ENCODE data around the gene ADISSP. TPM values are rescaled to one million over a fixed set of nuclear protein-coding genes. Genes with fewer than 3 reads are reported as not detected.

ADISSP gene
- total and polyA plus RNA-seq, 2 donors (not counting 3 experiments of a cell fraction or from before 2014, with no cell fraction given), result 55.0 to 67.5 TPM

DNA sequence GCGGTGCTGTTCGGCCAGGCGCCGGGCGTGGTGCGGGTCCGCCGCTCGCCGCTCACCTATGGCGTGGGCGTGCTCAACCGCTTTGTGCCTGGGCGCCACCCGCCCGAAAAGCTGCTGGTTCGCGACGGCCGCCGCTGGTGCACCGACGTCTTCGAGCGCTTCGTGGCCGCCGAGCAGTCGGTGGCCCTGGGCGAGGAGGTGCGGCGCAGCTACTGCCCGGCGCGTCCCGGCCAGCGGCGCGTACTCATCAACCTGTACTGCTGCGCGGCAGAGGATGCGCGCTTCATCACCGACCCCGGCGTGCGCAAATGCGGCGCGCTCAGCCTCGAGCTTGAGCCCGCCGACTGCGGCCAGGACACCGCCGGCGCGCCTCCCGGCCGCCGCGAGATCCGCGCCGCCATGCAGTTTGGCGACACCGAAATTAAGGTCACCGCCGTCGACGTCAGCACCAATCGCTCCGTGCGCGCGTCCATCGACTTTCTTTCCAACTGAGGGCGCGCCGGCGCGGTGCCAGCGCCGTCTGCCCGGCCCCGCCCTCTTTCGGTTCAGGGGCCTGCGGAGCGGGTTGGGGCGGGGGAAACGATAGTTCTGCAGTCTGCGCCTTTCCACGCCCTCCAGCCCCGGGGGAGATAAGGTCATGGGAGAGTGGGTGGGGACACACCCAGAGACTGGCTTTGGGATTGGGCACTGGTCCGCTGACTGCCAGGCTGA is 15.7 kb downstream of the ADISSP start:
- dilution Hi-C loops (cut with MboI; ENCODE audit: extremely low pct_ligation_motif_present, low sequenced_read_pairs), result no loop called here
- H3K9ac ChIP-seq (replicated peaks; ENCODE audit: extremely low read depth, insufficient read depth, low read length), result no peak overlapping the region
- H4K20me1 ChIP-seq (replicated peaks; ENCODE audit: control insufficient read depth, extremely low read depth, insufficient read depth, low read length), result no peaks in the 10 kb centered on the region
- intact Hi-C loops (cut with micrococcal nuclease), result loop anchor here (5.0 kb wide), 1 partner anchor 75 kb away; no protein-coding TSS in a partner anchor
- peaks cover 0 to 10% of the 10 kb centered on the region in 2 experiments for H3K36me3 ChIP-seq (ENCODE audit: control insufficient read depth in 2 of 2, extremely low read depth in 1 of 2, insufficient read depth in 2 of 2, low read length in 2 of 2)
- no peaks in the 10 kb centered on the region for H3K4me1 ChIP-seq (ENCODE audit: control insufficient read depth, extremely low read depth, insufficient read depth, low read length)
- TF ChIP-seq FOS (IDR thresholded peaks at IDR 0.05; ENCODE audit: borderline replicate concordance, insufficient read depth, low read length) (no peak), POLR2A (IDR thresholded peaks at IDR 0.05; ENCODE audit: low read depth, low read length) (no peak), MYC (IDR thresholded peaks at IDR 0.05; ENCODE audit: low read depth, low read length) (no peak), EZH2 (IDR thresholded peaks at IDR 0.05; ENCODE audit: borderline replicate concordance, low read depth, low read length, severe bottlenecking) (no peak)
- TF ChIP-seq, protein P1, sequence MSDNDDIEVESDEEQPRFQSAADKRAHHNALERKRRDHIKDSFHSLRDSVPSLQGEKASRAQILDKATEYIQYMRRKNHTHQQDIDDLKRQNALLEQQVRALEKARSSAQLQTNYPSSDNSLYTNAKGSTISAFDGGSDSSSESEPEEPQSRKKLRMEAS (IDR thresholded peaks at IDR 0.05; ENCODE audit: insufficient read depth, insufficient read length), result no peak
- no peak overlapping the region for H3K4me2 ChIP-seq (ENCODE audit: insufficient read depth, low read length)
- DNase-seq (ENCODE audit: low read depth, low spot score) (no peak), FAIRE-seq (no peak)
- no peaks in the 10 kb centered on the region for H3K27me3 ChIP-seq (ENCODE audit: control insufficient read depth in 2 of 2, insufficient read depth in 2 of 2, low read length in 2 of 2)
- H3K79me2 ChIP-seq (ENCODE audit: control insufficient read depth, insufficient read depth, low read length), result no peaks in the 10 kb centered on the region
- ChIA-PET CTCF (interaction anchor here (0.9 to 5.7 kb wide), 20 partner anchors 12 to 334 kb away, joined by 3 to 76 read pairs (median 7); partner anchors contain the start of genes ADISSP, CENPB and SPEF1), POLR2A (no interaction called here)
- H3K9me1 ChIP-seq (replicated peaks; ENCODE audit: control insufficient read depth, extremely low read depth, insufficient read depth, low read length), result no peaks in the 10 kb centered on the region
- H3K27ac ChIP-seq (ENCODE audit: insufficient read depth, low read depth, low read length), result no peak overlapping the region
- H3K4me3 ChIP-seq (replicated peaks in 1 of 3; ENCODE audit: insufficient read depth in 1 of 3, low read depth in 1 of 3, low read length in 3 of 3), result no peak overlapping the region
- no peaks in the 10 kb centered on the region for H3K9me3 ChIP-seq (replicated peaks; ENCODE audit: control insufficient read depth, insufficient read depth, low read length)
- no peak overlapping the region for H2AFZ ChIP-seq (ENCODE audit: low read depth, low read length)
- no TSS peak for BruUV-seq (replicated peaks)

DNA sequence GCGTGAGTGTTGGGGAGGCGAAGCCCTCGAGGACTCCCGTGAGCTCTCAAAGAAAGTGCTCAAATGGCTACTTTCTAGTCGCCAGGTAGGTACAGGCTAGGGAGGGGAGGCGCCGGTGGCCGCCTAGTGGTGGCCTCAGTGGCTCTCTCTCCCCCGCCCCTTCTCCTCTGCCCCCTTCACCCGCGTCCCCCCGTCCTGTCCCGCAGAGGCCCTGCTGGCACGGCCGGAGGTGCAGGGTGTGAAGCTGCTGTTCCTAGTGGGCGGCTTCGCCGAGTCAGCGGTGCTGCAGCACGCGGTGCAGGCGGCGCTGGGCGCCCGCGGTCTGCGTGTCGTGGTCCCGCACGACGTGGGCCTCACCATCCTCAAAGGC is 16.3 kb downstream of the ADISSP start:
- Histone ChIP-seq H3K79me2 (ENCODE audit: control insufficient read depth, insufficient read depth, low read length) (no peaks in the 10 kb centered on the region), H3K4me3 (replicated peaks in 1 of 3; ENCODE audit: insufficient read depth in 1 of 3, low read depth in 1 of 3, low read length in 3 of 3) (no peak overlapping the region), H3K9me3 (replicated peaks; ENCODE audit: control insufficient read depth, insufficient read depth, low read length) (no peaks in the 10 kb centered on the region), H3K36me3 (ENCODE audit: control insufficient read depth in 2 of 2, extremely low read depth in 1 of 2, insufficient read depth in 2 of 2, low read length in 2 of 2) (peaks cover 0 to 10% of the 10 kb centered on the region in 2 experiments), H3K27me3 (ENCODE audit: control insufficient read depth in 2 of 2, insufficient read depth in 2 of 2, low read length in 2 of 2) (no peaks in the 10 kb centered on the region), H3K9ac (replicated peaks; ENCODE audit: extremely low read depth, insufficient read depth, low read length) (no peak overlapping the region), H2AFZ (ENCODE audit: low read depth, low read length) (no peak overlapping the region), H4K20me1 (replicated peaks; ENCODE audit: control insufficient read depth, extremely low read depth, insufficient read depth, low read length) (no peaks in the 10 kb centered on the region), H3K9me1 (replicated peaks; ENCODE audit: control insufficient read depth, extremely low read depth, insufficient read depth, low read length) (no peaks in the 10 kb centered on the region), H3K27ac (ENCODE audit: insufficient read depth, low read depth, low read length) (no peak overlapping the region), H3K4me2 (ENCODE audit: insufficient read depth, low read length) (no peak overlapping the region), H3K4me1 (ENCODE audit: control insufficient read depth, extremely low read depth, insufficient read depth, low read length) (no peaks in the 10 kb centered on the region)
- no TSS peak for BruUV-seq (replicated peaks)
- dilution Hi-C loops (cut with MboI; ENCODE audit: extremely low pct_ligation_motif_present, low sequenced_read_pairs), result no loop called here
- POLR2A ChIA-PET, result no interaction called here
- CTCF ChIA-PET, result interaction anchor here (1.1 to 5.6 kb wide), 5 partner anchors 16 to 35 kb away, joined by 3 to 75 read pairs (median 5); partner anchors contain the start of genes ADISSP and CENPB
- TF ChIP-seq MYC (IDR thresholded peaks at IDR 0.05; ENCODE audit: low read depth, low read length) (no peak), GATA2 (IDR thresholded peaks at IDR 0.05; ENCODE audit: insufficient read depth, insufficient read length, low read depth, low read length) (no peak), JUN (IDR thresholded peaks at IDR 0.05; ENCODE audit: borderline replicate concordance, insufficient read depth, insufficient read length, low read depth) (no peak), POLR2AphosphoS5 (IDR thresholded peaks at IDR 0.05; ENCODE audit: insufficient read depth, low read depth, low read length) (no peak), FOS (IDR thresholded peaks at IDR 0.05; ENCODE audit: borderline replicate concordance, insufficient read depth, low read length) (no peak)
- TF ChIP-seq, protein P2, sequence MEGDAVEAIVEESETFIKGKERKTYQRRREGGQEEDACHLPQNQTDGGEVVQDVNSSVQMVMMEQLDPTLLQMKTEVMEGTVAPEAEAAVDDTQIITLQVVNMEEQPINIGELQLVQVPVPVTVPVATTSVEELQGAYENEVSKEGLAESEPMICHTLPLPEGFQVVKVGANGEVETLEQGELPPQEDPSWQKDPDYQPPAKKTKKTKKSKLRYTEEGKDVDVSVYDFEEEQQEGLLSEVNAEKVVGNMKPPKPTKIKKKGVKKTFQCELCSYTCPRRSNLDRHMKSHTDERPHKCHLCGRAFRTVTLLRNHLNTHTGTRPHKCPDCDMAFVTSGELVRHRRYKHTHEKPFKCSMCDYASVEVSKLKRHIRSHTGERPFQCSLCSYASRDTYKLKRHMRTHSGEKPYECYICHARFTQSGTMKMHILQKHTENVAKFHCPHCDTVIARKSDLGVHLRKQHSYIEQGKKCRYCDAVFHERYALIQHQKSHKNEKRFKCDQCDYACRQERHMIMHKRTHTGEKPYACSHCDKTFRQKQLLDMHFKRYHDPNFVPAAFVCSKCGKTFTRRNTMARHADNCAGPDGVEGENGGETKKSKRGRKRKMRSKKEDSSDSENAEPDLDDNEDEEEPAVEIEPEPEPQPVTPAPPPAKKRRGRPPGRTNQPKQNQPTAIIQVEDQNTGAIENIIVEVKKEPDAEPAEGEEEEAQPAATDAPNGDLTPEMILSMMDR (IDR thresholded peaks at IDR 0.05; ENCODE audit: extremely low read depth in 1 of 2, insufficient read depth in 1 of 2, low read depth in 1 of 2, low read length in 2 of 2), result peak in 1 of 2 donors; percentile 2
- TF ChIP-seq, protein P1 (IDR thresholded peaks at IDR 0.05; ENCODE audit: insufficient read depth, insufficient read length), result no peak
- DNase-seq (ENCODE audit: low read depth, low spot score) (no peak), FAIRE-seq (no peak)
- intact Hi-C loops (cut with micrococcal nuclease), result loop anchor here (5.0 kb wide), 1 partner anchor 74 kb away; no protein-coding TSS in a partner anchor

Data from endothelial cell of umbilical vein (primary cell).